ENCODE measurements around the gene NR3C1. TPM values are rescaled to one million over a fixed set of nuclear protein-coding genes. Genes with fewer than 3 reads are reported as not detected.
A peak's percentile ranks its signal among the peaks of the same experiment; 100 is the strongest.

NR3C1 gene
- total RNA-seq, 1 experiment from 2014 or later = 53.0 TPM

- no peak for DNase-seq (ENCODE audit: low read depth)
These were observed 23.0 kb upstream of the NR3C1 start for GRCh38 chr5:143426437-143426991.

- no peak for DNase-seq (ENCODE audit: low read depth)
These were observed 22.3 kb upstream of the NR3C1 start for GRCh38 chr5:143425835-143426234.

GRCh38 chr5:143418140-143418866 lies 14.8 kb upstream of the NR3C1 start:
- no peak for DNase-seq (ENCODE audit: low read depth)

- DNase-seq (ENCODE audit: low read depth) = no peak
These were observed 14.1 kb upstream of the NR3C1 start for GRCh38 chr5:143417503-143418139.

DNA sequence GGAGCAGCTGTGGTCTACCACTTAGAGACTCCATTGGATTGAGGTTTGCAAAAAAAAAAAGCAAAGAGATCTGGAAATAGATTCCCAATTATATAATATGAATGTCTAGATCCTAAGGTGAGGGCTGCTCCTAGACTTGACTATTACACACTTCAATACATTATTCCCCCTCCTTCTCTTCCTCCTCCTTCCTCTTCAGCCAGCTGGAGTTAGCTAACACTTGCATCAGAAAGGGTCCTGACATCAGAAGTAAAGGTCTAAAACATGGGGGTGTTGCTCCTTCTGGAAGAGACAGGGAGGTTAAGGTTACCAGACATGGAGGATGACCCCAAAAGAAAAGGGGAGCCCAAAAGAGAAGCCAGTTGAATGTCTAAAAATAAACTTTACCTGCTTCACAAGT lies 12.9 kb upstream of the NR3C1 start:
- DNase-seq (ENCODE audit: low read depth) = no peak

DNA sequence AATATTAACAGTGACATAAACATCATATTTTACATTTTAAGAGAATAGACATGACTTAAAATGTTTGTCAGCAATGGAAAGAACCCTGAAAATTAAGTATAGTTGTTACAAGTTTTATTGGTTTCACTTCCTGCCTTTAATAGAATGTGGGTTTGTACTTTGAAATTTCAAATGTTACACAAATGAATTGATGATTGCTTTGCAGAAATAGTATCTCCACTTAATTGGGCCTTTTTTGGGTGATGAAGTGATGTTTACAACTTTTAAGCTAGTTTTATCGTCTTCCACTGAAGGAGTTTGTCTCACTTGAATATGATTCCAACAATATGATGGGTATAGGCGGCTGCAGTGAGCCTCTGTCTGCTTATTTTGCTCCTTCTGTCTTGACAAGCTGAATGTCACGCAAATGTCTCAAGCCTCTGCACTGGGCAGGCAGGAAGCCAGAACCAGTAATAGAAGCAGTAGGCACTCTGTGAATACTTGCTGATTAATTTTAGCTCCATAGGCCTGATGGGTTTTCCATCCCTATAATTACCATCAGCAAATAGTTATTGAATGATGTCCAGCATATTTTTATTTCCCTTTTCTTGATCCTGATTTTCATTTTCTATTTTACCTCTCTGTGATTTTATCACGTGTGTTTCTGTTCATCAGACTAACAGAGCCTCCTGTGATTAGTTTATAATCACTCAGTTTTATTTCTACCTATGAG lies 10.6 kb upstream of the NR3C1 start:
- peak; percentile 61 for DNase-seq (ENCODE audit: low read depth)

DNA sequence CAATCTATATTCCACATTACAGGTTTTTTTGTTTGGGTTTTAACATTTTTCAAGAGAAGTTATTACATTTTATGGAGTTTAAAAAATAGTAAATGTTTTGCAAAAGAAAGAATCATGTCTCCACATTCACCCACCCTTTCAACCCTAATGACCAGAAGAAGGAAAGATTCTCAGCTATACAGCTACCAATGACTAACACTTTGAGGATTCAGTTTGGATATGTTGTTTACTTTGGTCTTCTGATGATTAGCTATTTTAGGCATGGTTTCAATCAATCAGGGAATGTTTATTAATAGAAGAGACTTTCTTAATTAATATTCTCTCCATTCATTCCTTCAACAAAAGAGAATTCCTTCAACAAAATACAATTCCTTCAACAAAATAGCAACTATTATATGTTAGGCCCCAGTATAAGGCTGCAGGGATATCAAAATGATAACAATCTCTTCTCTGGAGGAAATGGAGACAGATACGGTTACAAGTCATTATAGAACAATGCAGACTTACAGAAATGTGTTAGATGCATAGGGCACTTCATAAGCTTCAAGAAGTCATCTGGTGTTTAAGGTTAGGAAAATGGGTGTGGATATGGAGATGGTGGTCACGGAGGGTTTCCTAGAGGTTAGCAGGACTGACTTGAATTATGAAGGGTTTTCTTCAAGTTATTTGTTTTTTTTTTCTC lies 9.3 kb upstream of the NR3C1 start:
- DNase-seq (ENCODE audit: low read depth) = no peak

DNA sequence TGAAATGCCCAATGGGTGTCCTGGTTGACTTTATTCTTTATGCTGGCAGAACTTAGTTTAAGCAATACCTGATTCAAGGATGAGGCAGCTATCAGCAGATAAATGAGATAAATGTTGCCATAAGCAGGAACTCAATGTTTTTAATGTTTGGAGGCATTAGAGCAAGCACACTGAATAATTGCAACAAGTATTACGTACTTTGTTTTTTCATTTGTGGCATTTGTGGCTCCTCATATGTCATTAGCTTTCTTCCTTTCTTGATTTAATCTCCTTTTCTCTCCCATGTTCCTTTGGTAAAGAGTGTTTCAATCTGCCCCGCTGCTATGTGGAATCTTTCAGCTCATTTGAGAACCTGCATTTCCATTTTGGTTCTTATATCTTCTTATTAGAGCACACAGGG lies 6.4 kb upstream of the NR3C1 start:
- DNase-seq (ENCODE audit: low read depth) = no peak

DNA sequence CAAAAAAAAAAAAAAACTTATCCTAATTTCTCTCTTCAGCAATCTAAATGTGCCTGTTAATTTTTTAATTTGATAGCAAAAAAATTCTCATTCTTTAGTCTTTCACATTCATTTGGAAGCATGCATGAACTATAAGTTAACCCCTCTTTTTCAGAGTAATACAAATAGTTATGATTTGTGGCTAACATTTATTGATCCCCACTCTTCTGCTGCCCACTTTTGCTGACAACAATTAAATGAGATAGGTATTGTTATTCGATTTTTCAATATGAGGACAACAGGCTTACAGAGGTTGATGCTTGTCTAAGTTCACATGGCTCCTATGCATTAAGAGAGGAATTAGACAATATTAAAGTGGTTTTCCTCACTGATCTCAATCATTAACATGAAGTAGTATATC lies 2.9 kb upstream of the NR3C1 start:
- DNase-seq (ENCODE audit: low read depth) = no peak

GRCh38 chr5:143405849-143406098 lies 2.3 kb upstream of the NR3C1 start:
- no peak for DNase-seq (ENCODE audit: low read depth)

DNA sequence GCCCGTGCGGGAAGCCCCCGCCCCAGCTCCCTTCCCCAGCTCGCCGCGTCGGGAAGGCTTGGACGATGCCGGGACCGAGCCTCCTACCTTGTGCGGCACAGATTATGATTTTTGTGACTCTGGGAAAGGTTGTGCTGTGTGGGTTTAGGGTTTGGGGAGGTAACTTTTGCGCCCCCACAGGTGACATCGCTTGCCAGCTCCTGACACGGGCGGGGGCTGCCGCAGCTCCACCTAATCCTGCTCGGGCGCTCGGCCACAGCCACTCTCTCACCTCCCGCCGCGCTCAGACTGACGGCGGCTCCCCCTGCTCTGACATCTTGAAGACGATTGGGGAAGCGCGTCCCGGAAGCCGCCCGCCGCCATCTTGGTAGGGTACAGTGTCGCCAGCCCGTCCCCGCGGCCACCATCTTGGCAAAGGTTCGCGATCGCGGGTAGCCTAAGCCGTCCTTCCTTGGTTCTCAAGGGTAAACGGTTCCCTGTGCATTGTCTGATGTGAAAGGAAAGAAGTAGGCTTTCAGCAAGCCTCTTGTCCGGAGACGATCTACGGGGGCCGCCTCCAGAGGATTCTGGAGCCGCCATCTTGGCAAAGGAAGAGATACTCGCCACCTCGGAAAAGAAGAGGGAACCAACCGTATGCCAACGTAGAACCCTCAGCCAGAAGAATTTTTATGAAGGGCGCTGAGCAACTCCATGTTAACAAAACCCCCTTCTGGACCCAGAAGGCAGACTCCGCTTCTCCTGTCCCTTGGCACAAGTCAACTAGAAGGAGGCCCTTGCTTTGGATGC lies 1.8 kb upstream of the NR3C1 start:
- peak; percentile 71 for DNase-seq (ENCODE audit: low read depth)

DNA sequence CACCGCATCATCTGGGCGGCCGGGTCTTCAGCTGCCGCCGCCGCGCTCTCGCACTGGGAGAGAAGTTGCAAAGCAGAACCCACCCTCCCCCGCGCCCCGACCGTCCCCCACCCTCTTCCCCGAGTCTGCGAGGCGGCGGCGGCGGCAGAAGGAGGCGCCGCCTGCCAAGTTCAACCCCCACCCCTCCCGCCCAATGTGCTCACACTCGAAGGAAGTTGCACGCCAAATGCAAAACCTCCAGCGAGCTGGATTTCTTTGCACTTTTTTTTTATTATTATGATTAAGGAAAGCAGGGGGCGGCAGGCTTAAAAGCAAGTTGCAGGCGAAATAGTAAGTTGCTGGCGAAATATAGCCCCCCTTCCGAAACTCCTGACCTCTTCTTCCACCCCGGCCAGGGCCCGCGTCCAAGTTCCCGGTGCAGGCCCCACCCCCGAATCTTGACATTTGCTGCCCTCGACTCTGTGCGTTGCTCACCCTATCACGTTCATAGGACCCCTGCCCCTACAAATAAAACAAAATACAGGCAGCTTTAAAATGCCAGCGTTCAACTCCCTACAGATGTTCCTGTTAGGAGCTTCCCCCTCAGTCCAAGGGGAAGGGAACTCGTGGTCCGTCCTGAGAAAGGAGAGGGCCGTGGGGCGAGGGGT lies 1.1 kb upstream of the NR3C1 start:
- peak; percentile 83 for DNase-seq (ENCODE audit: low read depth)

DNA sequence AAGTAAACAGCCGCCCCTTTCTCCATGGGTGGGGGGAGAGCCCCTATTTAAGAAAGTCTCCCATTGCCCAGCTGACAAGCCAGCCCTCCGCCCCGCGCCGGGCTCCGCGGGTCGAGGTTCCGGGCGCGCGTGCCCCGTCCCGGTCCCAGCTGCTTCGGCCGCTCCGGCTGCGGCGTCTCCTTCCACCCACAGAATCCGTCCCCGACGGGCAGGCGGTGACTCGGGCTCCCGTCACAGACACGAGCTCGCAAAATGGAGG lies 223 bp downstream of the NR3C1 start:
- DNase-seq (ENCODE audit: low read depth) = no peak

- peak; percentile 29 for DNase-seq (ENCODE audit: low read depth)
These were observed 743 bp downstream of the NR3C1 start for GRCh38 chr5:143402553-143403333.

GRCh38 chr5:143402017-143402552 lies 1.4 kb downstream of the NR3C1 start:
- no peak for DNase-seq (ENCODE audit: low read depth)

- DNase-seq (ENCODE audit: low read depth) = no peak
These were observed 2.1 kb downstream of the NR3C1 start for GRCh38 chr5:143401227-143402016.

GRCh38 chr5:143400541-143401226 lies 2.8 kb downstream of the NR3C1 start:
- peak; percentile 18 for DNase-seq (ENCODE audit: low read depth)

DNA sequence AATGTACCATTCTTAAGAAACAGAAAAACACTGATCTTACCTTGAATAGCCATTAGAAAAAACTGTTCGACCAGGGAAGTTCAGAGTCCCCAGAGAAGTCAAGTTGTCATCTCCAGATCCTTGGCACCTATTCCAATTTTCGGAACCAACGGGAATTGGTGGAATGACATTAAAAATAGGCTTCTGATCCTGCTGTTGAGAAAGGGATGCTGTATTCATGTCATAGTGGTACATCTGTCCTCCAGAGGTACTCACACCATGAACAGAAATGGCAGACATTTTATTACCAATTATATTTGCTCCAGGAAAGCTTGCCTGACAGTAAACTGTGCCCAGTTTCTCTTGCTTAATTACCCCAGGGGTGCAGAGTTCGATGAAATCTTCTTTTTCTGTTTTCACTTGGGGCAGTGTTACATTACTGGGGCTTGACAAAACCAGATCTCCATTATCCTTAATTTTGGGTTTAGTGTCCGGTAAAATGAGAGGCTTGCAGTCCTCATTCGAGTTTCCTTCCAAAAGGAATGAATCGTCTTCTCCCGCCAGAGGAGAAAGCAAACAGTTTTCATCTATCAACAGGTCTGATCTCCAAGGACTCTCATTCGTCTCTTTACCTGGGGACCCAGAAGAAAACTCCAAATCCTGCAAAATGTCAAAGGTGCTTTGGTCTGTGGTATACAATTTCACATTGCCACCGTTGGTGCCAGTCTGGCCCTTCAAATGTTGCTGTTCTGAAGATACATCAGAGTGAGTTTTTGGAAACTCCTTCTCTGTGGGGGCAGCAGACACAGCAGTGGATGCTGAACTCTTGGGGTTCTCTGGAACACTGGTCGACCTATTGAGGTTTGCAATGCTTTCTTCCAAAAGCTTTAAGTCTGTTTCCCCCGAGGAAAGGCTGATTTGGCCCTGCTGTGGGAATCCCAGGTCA lies 3.6 kb downstream of the NR3C1 start:
- no peak for DNase-seq (ENCODE audit: low read depth)
